CD14-positive monocyte (primary cell): ENCODE data around the gene KIRREL3. TPM values are rescaled to one million over a fixed set of nuclear protein-coding genes. Genes with fewer than 3 reads are reported as not detected.

Experiments used
- DNase-seq, 3 donors: peaks; one replicate each; pipeline ENCODE4 v3.0.0-alpha.2; 2011 to 2022
- H2AFZ ChIP-seq: 2 replicates; pipeline ENCODE4 v1.6.0; 2012; ENCODE audit warnings: mild to moderate bottlenecking, low read depth, low read length, inconsistent platforms; ENCODE audit not compliant: insufficient read depth, poor library complexity, severe bottlenecking
- H3K27ac ChIP-seq, 2 donors: 1 replicate in 1 of 2; 2 replicates in 1 of 2; pipeline ENCODE4 v1.5.1; 2012 to 2013; ENCODE audit warnings: low read length in 2 of 2, control low read depth in 1 of 2, inconsistent platforms in 1 of 2, low read depth in 1 of 2, mild to moderate bottlenecking in 1 of 2
- H3K27me3 ChIP-seq, 2 donors: one replicate each; pipeline versions ENCODE4 v1.6.0 to v1.6.1; 2011 to 2013; ENCODE audit warnings: low read length in 2 of 2; ENCODE audit not compliant: control insufficient read depth in 2 of 2, insufficient read depth in 2 of 2
- H3K36me3 ChIP-seq, 2 donors: replicated peaks in 1 of 2; 1 replicate in 1 of 2; 2 replicates in 1 of 2; pipeline versions ENCODE4 v1.5.1 to v1.6.1; 2012 to 2013; ENCODE audit warnings: low read length in 2 of 2, control low read depth in 1 of 2, inconsistent platforms in 1 of 2, mild to moderate bottlenecking in 1 of 2; ENCODE audit not compliant: insufficient read depth in 2 of 2, control insufficient read depth in 1 of 2
- H3K4me1 ChIP-seq, 2 donors: 1 replicate in 1 of 2; 2 replicates in 1 of 2; pipeline versions ENCODE4 v1.5.1 to v1.6.1; 2012 to 2013; ENCODE audit warnings: low read length in 2 of 2, control low read depth in 1 of 2, inconsistent platforms in 1 of 2, mild to moderate bottlenecking in 1 of 2, moderate library complexity in 1 of 2; ENCODE audit not compliant: insufficient read depth in 2 of 2, control insufficient read depth in 1 of 2
- H3K4me2 ChIP-seq: replicated peaks from 2 replicates; pipeline ENCODE3; 2012; ENCODE audit warnings: low read length, moderate library complexity, mild to moderate bottlenecking; ENCODE audit not compliant: poor library complexity, severe bottlenecking; ENCODE audit errors: extremely low read depth
- H3K4me3 ChIP-seq, 3 experiments: fragments of 200-600 bp in 1 of 3; sonication (generic) in 1 of 3; replicated peaks in 1 of 3; 1 replicate in 2 of 3; 2 replicates in 1 of 3; pipeline ENCODE4 v1.5.1; 2011 to 2013; ENCODE audit warnings: low read length in 3 of 3, mild to moderate bottlenecking in 3 of 3, control low read depth in 2 of 3, low read depth in 2 of 3, inconsistent platforms in 1 of 3, moderate library complexity in 1 of 3
- H3K79me2 ChIP-seq: 2 replicates; pipeline ENCODE4 v1.6.0; 2012; ENCODE audit warnings: mild to moderate bottlenecking, control low read depth, inconsistent platforms, low read length, moderate library complexity; ENCODE audit not compliant: insufficient read depth
- H3K9ac ChIP-seq: 2 replicates; pipeline ENCODE4 v1.6.0; 2017; ENCODE audit warnings: low read length, mild to moderate bottlenecking; ENCODE audit not compliant: insufficient read depth, poor library complexity, severe bottlenecking
- H3K9me3 ChIP-seq, 2 donors: replicated peaks in 1 of 2; 1 replicate in 1 of 2; 2 replicates in 1 of 2; pipeline versions ENCODE4 v1.5.1 to v1.6.1; 2012 to 2013; ENCODE audit warnings: low read length in 2 of 2, control low read depth in 1 of 2; ENCODE audit not compliant: control insufficient read depth in 1 of 2, insufficient read depth in 1 of 2
- H4K20me1 ChIP-seq: 2 replicates; pipeline ENCODE4 v1.6.0; 2012; ENCODE audit warnings: mild to moderate bottlenecking, low read length, control low read depth, moderate library complexity; ENCODE audit not compliant: insufficient read depth
- H3K27ac Mint-ChIP-seq, 7 donors: one replicate each; pipeline ENCODE4 v1.8.0; 2020; ENCODE audit warnings: mild to moderate bottlenecking in 7 of 7, mixed read lengths in 7 of 7, moderate library complexity in 6 of 7, inconsistent platforms in 2 of 7
- H3K27me3 Mint-ChIP-seq, 3 donors: one replicate each; pipeline ENCODE4 v1.8.0; 2021 to 2022; ENCODE audit warnings: low read depth in 3 of 3, mild to moderate bottlenecking in 3 of 3, mixed read lengths in 3 of 3, moderate library complexity in 3 of 3, inconsistent platforms in 1 of 3
- H3K36me3 Mint-ChIP-seq, 2 donors: one replicate each; pipeline ENCODE4 v1.8.0; 2020; ENCODE audit warnings: mixed read lengths in 2 of 2, inconsistent platforms in 1 of 2, mild to moderate bottlenecking in 1 of 2
- H3K4me1 Mint-ChIP-seq: one replicate; pipeline ENCODE4 v1.8.0; 2020; ENCODE audit warnings: mild to moderate bottlenecking, mixed read lengths
- H3K4me3 Mint-ChIP-seq, 2 donors: one replicate each; pipeline ENCODE4 v1.8.0; 2020; ENCODE audit warnings: mild to moderate bottlenecking in 2 of 2, mixed read lengths in 2 of 2, moderate library complexity in 1 of 2
- H3K9me3 Mint-ChIP-seq, 7 donors: one replicate each; pipeline ENCODE4 v1.8.0; 2020 to 2022; ENCODE audit warnings: mixed read lengths in 7 of 7, mild to moderate bottlenecking in 6 of 7, moderate library complexity in 6 of 7, inconsistent platforms in 2 of 7
- WGBS: methylation state at CpG from one replicate; pipeline ENCODE4 v1.1.5; 2013; ENCODE audit warnings: missing lambda C conversion rate; ENCODE audit not compliant: insufficient coverage; 5-methylcytosine and 5-hydroxymethylcytosine counted together
- intact Hi-C, 2 donors: fragments of 100-400 bp; cut with micrococcal nuclease; formaldehyde crosslinking; loops; one replicate each; pipeline versions ENCODE4 v1.15.0 to v1.15.1; 2023
- polyA plus RNA-seq, 3 donors: library from polyadenylated mRNA; depleted of rRNA in 1 of 3; unstranded in 2 of 3; stranded (reverse) in 1 of 3; fragments of 300-500 nt in 2 of 3; fragments of >200 nt in 1 of 3; fragmentation: Illumina TruSeq in 2 of 3; gene quantifications; 1 replicate in 2 of 3; 2 replicates in 1 of 3; pipeline ENCODE4 v1.2.3, GENCODE V29; 2012 to 2021
- TF ChIP-seq, protein P1 (sequence below): fragments of 200-600 bp; IDR thresholded peaks from one replicate; pipeline ENCODE4 v1.8.0; 2022; ENCODE audit warnings: antibody characterized with exemption, mild to moderate bottlenecking

KIRREL3 gene
- polyA plus RNA-seq, 3 donors = not detected

DNA sequence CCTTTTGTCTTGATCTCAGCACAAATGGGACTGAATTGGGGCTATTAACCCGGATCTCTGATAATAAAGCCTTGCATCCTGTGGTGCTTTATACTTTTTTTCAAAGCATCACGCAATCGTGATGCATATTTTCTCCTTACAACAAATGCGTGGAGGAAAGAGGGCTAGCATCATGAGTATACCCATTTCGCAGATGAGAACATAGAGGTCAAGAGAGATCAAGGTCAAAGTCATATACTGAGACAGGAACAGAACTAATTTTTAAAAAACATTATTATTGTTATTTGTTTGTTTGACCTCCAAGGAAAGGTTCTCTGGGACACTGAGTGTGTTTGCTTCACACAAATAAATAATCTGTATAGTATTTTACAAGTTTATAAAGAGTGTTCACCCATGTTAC lies 453.9 kb downstream of the KIRREL3 start:
- intact Hi-C loops = no loop called here
- H3K4me3 ChIP-seq = no peak overlapping the region
- H2AFZ ChIP-seq = no peak overlapping the region
- TF ChIP-seq, protein P1, sequence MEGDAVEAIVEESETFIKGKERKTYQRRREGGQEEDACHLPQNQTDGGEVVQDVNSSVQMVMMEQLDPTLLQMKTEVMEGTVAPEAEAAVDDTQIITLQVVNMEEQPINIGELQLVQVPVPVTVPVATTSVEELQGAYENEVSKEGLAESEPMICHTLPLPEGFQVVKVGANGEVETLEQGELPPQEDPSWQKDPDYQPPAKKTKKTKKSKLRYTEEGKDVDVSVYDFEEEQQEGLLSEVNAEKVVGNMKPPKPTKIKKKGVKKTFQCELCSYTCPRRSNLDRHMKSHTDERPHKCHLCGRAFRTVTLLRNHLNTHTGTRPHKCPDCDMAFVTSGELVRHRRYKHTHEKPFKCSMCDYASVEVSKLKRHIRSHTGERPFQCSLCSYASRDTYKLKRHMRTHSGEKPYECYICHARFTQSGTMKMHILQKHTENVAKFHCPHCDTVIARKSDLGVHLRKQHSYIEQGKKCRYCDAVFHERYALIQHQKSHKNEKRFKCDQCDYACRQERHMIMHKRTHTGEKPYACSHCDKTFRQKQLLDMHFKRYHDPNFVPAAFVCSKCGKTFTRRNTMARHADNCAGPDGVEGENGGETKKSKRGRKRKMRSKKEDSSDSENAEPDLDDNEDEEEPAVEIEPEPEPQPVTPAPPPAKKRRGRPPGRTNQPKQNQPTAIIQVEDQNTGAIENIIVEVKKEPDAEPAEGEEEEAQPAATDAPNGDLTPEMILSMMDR = no peak
- peaks cover 2 to 20% of the 10 kb centered on the region in 2 donors for H3K27me3 ChIP-seq
- H3K4me1 Mint-ChIP-seq = no peaks in the 10 kb centered on the region
- H3K9me3 ChIP-seq = no peaks in the 10 kb centered on the region
- no peak overlapping the region for H3K4me3 Mint-ChIP-seq
- H3K4me1 ChIP-seq = no peaks in the 10 kb centered on the region
- H3K79me2 ChIP-seq = no peaks in the 10 kb centered on the region
- H3K27ac ChIP-seq = no peak overlapping the region
- no peaks in the 10 kb centered on the region for H4K20me1 ChIP-seq
- H3K9ac ChIP-seq = no peak overlapping the region
- WGBS = 100% methylated on average over 1 of the region's 5 CpGs
- no peaks in the 10 kb centered on the region for H3K36me3 Mint-ChIP-seq
- no peak overlapping the region for H3K4me2 ChIP-seq
- no peak for DNase-seq
- no peak overlapping the region for H3K27ac Mint-ChIP-seq
- H3K36me3 ChIP-seq = no peaks in the 10 kb centered on the region
- H3K9me3 Mint-ChIP-seq = peaks cover 0 to 4% (median 0%) of the 10 kb centered on the region in 7 donors
- peaks cover 12 to 22% (median 22%) of the 10 kb centered on the region in 3 donors for H3K27me3 Mint-ChIP-seq

DNA sequence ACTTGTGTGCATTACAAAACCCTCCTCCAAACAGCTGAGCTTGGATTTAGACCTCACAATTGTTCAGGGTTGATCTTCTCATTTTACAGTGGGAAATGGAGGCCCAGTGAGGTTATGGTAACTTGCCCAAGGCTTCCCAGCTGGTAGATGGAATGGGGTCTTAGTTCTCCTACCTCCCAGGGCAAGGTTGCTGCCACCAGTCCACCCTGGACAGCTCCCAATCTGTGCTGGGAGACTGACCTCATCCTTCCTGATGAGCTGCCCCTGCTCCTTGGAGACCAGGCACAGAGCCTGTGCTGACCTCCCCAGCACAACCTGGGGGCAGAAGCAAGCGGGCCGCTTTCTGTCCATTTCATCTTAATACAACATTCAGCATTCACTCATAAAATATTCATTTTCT lies 454.4 kb downstream of the KIRREL3 start:
- no peak overlapping the region for H3K4me2 ChIP-seq
- H3K27me3 ChIP-seq = peaks cover 2 to 20% of the 10 kb centered on the region in 2 donors
- intact Hi-C loops = no loop called here
- TF ChIP-seq, protein P1 = no peak
- H2AFZ ChIP-seq = no peak overlapping the region
- no peak overlapping the region for H3K27ac ChIP-seq
- Mint-ChIP-seq H3K36me3 (no peaks in the 10 kb centered on the region), H3K4me1 (no peaks in the 10 kb centered on the region), H3K27me3 (peaks cover 12 to 22% (median 21%) of the 10 kb centered on the region in 3 donors), H3K9me3 (peaks cover 0 to 4% (median 0%) of the 10 kb centered on the region in 7 donors), H3K27ac (no peak overlapping the region), H3K4me3 (no peak overlapping the region)
- DNase-seq = no peak
- H3K36me3 ChIP-seq = no peaks in the 10 kb centered on the region
- no CpG with 5 or more reads among the region's 2 CpGs for whole genome bisulfite sequencing
- H3K4me1 ChIP-seq = no peaks in the 10 kb centered on the region
- H3K4me3 ChIP-seq = no peak overlapping the region
- no peaks in the 10 kb centered on the region for H3K9me3 ChIP-seq
- H3K79me2 ChIP-seq = no peaks in the 10 kb centered on the region
- no peaks in the 10 kb centered on the region for H4K20me1 ChIP-seq
- H3K9ac ChIP-seq = no peak overlapping the region
